Neural cell (in vitro differentiated cells): ENCODE measurements around the gene NKPD1. TPM values are rescaled to one million over a fixed set of nuclear protein-coding genes. Genes with fewer than 3 reads are reported as not detected.

ENCODE experiments used
- H2AFZ ChIP-seq: fragments of 200-600, 300-800 bp; sonication (generic), shearing (Covaris generic); 2 replicates; pipeline ENCODE4 v1.6.0; 2014; ENCODE audit warnings: low read depth, mild to moderate bottlenecking, antibody characterized with exemption, low read length, moderate library complexity
- H3F3A ChIP-seq: fragments of 200-600 bp; shearing (Covaris generic); 2 replicates; pipeline ENCODE4 v1.6.1; 2016; ENCODE audit warnings: mild to moderate bottlenecking, moderate library complexity, mixed read lengths, antibody characterized with exemption, low read length; ENCODE audit not compliant: insufficient read depth, poor library complexity, severe bottlenecking
- H3K27ac ChIP-seq: fragments of 200-600, 300-800 bp; sonication (generic), shearing (Covaris generic); 2 replicates; pipeline ENCODE4 v1.5.1; 2014; ENCODE audit warnings: mild to moderate bottlenecking, low read length, moderate library complexity
- H3K27me3 ChIP-seq: fragments of 300-800, 200-600 bp; sonication (generic), shearing (Covaris generic); 2 replicates; pipeline ENCODE4 v1.6.0; 2014; ENCODE audit warnings: mild to moderate bottlenecking, low read depth, low read length, moderate library complexity; ENCODE audit not compliant: insufficient read depth
- H3K36me3 ChIP-seq: fragments of 300-800, 200-600 bp; sonication (generic), shearing (Covaris generic); 2 replicates; pipeline ENCODE4 v1.5.1; 2014; ENCODE audit warnings: mild to moderate bottlenecking, antibody characterized with exemption, low read length, moderate library complexity; ENCODE audit not compliant: insufficient read depth
- H3K4me2 ChIP-seq: fragments of 300-800, 200-600 bp; sonication (generic), shearing (Covaris generic); 2 replicates; pipeline ENCODE4 v1.6.0; 2014; ENCODE audit warnings: mild to moderate bottlenecking, low read length
- H3K4me3 ChIP-seq: fragments of 300-800, 200-600 bp; sonication (generic), shearing (Covaris generic); 2 replicates; pipeline ENCODE4 v1.5.1; 2014; ENCODE audit warnings: mild to moderate bottlenecking, low read length, moderate library complexity
- H3K79me2 ChIP-seq: fragments of 200-600 bp; shearing (Covaris generic); replicated peaks from 2 replicates; pipeline ENCODE4 v1.6.0; 2014; ENCODE audit warnings: mild to moderate bottlenecking, low read length, moderate library complexity; ENCODE audit not compliant: insufficient read depth
- H3K9ac ChIP-seq: fragments of 300-800, 200-600 bp; sonication (generic), shearing (Covaris generic); 2 replicates; pipeline ENCODE4 v1.6.1; 2016; ENCODE audit warnings: mild to moderate bottlenecking, low read length, mixed read lengths
- H3K9me2 ChIP-seq: fragments of 200-600 bp; shearing (Covaris generic); 2 replicates; pipeline ENCODE4 v1.6.1; 2016; ENCODE audit warnings: mild to moderate bottlenecking, low read length, mixed read lengths; ENCODE audit not compliant: insufficient read depth
- H3K9me3 ChIP-seq: fragments of 200-600, 300-800 bp; sonication (generic), shearing (Covaris generic); 2 replicates; pipeline ENCODE4 v1.6.1; 2016; ENCODE audit warnings: mild to moderate bottlenecking, mixed run types, low read length, moderate library complexity, mixed read lengths
- H4K20me1 ChIP-seq: fragments of 200-600 bp; shearing (Covaris generic); 2 replicates; pipeline ENCODE4 v1.6.1; 2016; ENCODE audit warnings: mild to moderate bottlenecking, mixed run types; ENCODE audit not compliant: insufficient read depth
- CTCF ChIP-seq: fragments of 450-650 bp; IDR thresholded peaks from 2 replicates; pipeline ENCODE4 v1.5.1; 2014; ENCODE audit warnings: antibody characterized with exemption, mild to moderate bottlenecking, moderate library complexity; ENCODE audit not compliant: poor library complexity, severe bottlenecking
- EP300 ChIP-seq: fragments of 450-650 bp; conservative IDR thresholded peaks from 2 replicates; pipeline ENCODE4 v1.6.1; 2014; ENCODE audit warnings: antibody characterized with exemption, mild to moderate bottlenecking, moderate library complexity; ENCODE audit not compliant: poor library complexity, severe bottlenecking
- EZH2 ChIP-seq: fragments of 200-600, 300-800 bp; shearing (Covaris generic), sonication (generic); IDR thresholded peaks from 2 replicates; pipeline ENCODE4 v1.6.1; 2014; ENCODE audit warnings: antibody characterized with exemption, low read length, borderline replicate concordance, mild to moderate bottlenecking; ENCODE audit not compliant: insufficient read depth, poor library complexity, severe bottlenecking
- MXI1 ChIP-seq: fragments of 450-650 bp; conservative IDR thresholded peaks from 2 replicates; pipeline ENCODE4 v1.6.1; 2014; ENCODE audit warnings: antibody characterized with exemption, mild to moderate bottlenecking; ENCODE audit not compliant: poor library complexity, severe bottlenecking
- POLR2AphosphoS5 ChIP-seq: IDR thresholded peaks from 2 replicates; pipeline ENCODE4 v1.6.1; 2012
- RAD21 ChIP-seq: fragments of 450-650 bp; conservative IDR thresholded peaks from 2 replicates; pipeline ENCODE4 v1.6.1; 2014; ENCODE audit warnings: antibody characterized with exemption, mild to moderate bottlenecking, moderate library complexity
- REST ChIP-seq: IDR thresholded peaks from 2 replicates; pipeline ENCODE4 v1.6.1; 2012; ENCODE audit warnings: borderline replicate concordance
- SMC3 ChIP-seq: fragments of 450-650 bp; conservative IDR thresholded peaks from 2 replicates; pipeline ENCODE4 v1.6.1; 2014; ENCODE audit warnings: antibody characterized with exemption, mild to moderate bottlenecking, moderate library complexity; ENCODE audit not compliant: poor library complexity
- TAF1 ChIP-seq: IDR thresholded peaks from 2 replicates; pipeline ENCODE4 v1.6.1; 2012; ENCODE audit warnings: low read depth
- polyA plus RNA-seq: library from polyadenylated mRNA; depleted of rRNA; stranded (reverse); fragments of >200 nt; gene quantifications from 2 replicates; pipeline ENCODE4 v1.2.3, GENCODE V29; 2014

NKPD1 gene
- polyA plus RNA-seq, 1 donor from 2014 or later, result 2.8 TPM

- no peaks in the 10 kb centered on the region for H3F3A ChIP-seq
- TF ChIP-seq TAF1, result no peak
- TF ChIP-seq RAD21, result no peak
- TF ChIP-seq EZH2, result no peak
- TF ChIP-seq MXI1, result no peak
- no peak overlapping the region for H2AFZ ChIP-seq
- no peak overlapping the region for H3K9ac ChIP-seq
- no peak overlapping the region for H3K27ac ChIP-seq
- H3K36me3 ChIP-seq, result no peaks in the 10 kb centered on the region
- H3K4me3 ChIP-seq, result no peak overlapping the region
- no peaks in the 10 kb centered on the region for H3K27me3 ChIP-seq
- peaks cover 24% of the 10 kb centered on the region for H3K79me2 ChIP-seq
- H3K9me3 ChIP-seq, result no peaks in the 10 kb centered on the region
- no peaks in the 10 kb centered on the region for H3K9me2 ChIP-seq
- no peaks in the 10 kb centered on the region for H4K20me1 ChIP-seq
- no peak overlapping the region for H3K4me2 ChIP-seq
These were observed 38.0 kb downstream of the NKPD1 start for GRCh38 chr19:45122832-45123231.

GRCh38 chr19:45121827-45122345 is 38.9 kb downstream of the NKPD1 start:
- Histone ChIP-seq H3K27ac (no peak overlapping the region), H3K36me3 (no peaks in the 10 kb centered on the region), H3K4me2 (no peak overlapping the region), H3K79me2 (peaks cover 24% of the 10 kb centered on the region), H3K27me3 (no peaks in the 10 kb centered on the region), H3F3A (no peaks in the 10 kb centered on the region), H4K20me1 (no peaks in the 10 kb centered on the region), H3K4me3 (no peak overlapping the region), H2AFZ (no peak overlapping the region), H3K9ac (no peak overlapping the region), H3K9me2 (no peaks in the 10 kb centered on the region), H3K9me3 (no peaks in the 10 kb centered on the region)
- TF ChIP-seq CTCF (no peak), SMC3 (no peak), REST (no peak), RAD21 (no peak), EP300 (no peak), EZH2 (no peak), MXI1 (no peak), POLR2AphosphoS5 (no peak), TAF1 (no peak)
